ENCODE measurements around the gene MYRFL. TPM values are rescaled to one million over a fixed set of nuclear protein-coding genes. Genes with fewer than 3 reads are reported as not detected.

Gene MYRFL
- total RNA-seq, 2 donors from 2014 or later, result not detected

DNA sequence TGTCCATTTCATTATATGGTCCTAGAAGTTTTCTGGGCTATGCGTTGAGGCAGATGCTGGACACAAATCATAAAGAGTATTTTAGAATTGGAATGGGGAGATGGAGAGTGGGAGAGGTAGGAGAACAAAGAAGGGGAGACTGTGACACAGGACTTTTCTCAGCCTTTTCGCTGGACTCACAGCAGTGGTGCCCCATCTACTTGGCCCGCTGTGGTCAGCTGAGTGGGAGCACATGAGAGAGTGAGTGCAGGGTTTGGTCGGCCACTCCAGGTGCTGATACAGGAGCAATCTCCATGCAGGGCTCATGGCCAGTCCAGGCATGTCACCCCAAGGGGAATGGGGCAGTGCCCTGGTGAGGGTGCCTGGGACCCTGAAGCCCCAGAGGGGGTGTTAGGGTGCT is 109.0 kb downstream of the MYRFL start:
- H3K27ac Mint-ChIP-seq, result no peak overlapping the region
- no peak for ATAC-seq
- no peaks in the 10 kb centered on the region for H3K36me3 Mint-ChIP-seq
- no peaks in the 10 kb centered on the region for H3K9me3 Mint-ChIP-seq
- DNase-seq (ENCODE audit: low spot score in 2 of 2), result no peak

DNA sequence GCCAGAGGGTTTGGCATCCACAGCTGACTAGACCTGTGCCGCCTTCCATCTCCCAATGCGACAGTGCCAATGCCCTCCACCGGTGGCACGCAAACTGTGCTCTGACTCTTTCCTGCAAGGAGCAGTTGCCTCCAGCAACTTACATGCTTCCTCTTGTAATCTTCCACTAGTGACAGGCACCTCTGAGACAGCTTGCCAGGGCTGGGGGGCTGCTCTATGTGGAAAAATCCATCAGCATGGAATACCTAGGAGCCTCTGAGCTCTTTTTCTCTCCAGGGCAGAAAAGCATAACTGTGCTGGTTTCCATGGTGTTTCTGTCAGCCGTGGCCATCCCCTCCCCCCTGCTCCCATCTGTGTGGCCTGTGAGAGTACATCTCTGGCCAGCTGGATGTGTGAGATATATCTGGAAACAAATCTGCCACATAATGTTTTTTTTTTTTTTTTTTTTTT is 110.6 kb downstream of the MYRFL start:
- DNase-seq (ENCODE audit: low spot score in 2 of 2) (no peak), ATAC-seq (no peak)
- Mint-ChIP-seq H3K9me3 (no peaks in the 10 kb centered on the region), H3K36me3 (no peaks in the 10 kb centered on the region), H3K27ac (no peak overlapping the region)

DNA sequence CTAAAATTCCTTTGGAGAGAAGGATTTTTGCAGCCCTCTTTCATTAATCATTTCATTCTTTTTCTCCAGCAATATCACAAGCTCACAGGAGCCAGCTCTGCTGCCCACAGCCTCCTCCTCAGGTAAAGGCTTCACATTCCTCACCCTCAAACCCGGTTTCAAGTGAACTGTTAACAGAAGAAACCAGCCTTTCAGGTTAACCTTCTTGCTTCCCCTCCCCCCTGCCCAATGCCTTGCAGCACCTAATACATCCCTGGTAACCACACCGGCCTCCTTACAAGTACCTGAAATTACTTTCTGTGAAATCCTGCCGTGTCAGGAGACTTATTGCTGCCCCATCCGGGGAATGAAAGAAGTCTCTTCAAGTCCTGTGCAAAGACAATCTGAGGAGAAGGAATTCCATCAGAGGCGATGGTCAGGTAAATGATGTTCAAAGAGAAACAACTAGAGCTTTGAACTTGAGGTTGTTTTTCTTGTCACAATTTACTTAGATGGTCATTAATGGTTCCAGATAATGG is 111.2 kb downstream of the MYRFL start:
- H3K27ac Mint-ChIP-seq, result no peak overlapping the region
- ATAC-seq, result no peak
- no peak for DNase-seq (ENCODE audit: low spot score in 2 of 2)
- H3K36me3 Mint-ChIP-seq, result no peaks in the 10 kb centered on the region
- H3K9me3 Mint-ChIP-seq, result no peaks in the 10 kb centered on the region

DNA sequence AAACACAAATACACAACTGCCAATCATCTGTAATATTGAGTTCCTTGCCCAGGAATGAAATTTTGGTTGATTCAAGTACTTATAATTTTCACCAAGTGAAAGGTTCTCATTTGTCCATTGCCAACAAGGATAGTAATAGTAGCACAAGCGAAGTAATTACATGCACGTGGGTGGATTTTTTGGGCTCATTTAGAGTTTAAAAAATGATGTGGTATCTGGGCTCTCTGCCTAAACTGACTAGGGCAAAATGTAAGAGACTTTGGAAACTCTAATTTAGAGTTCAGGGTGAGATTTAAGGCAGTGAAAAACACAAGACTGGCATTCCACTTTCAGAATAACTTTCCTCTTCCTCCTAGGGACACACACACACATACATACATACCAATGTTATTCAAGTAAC is 111.7 kb downstream of the MYRFL start:
- Mint-ChIP-seq H3K36me3 (no peaks in the 10 kb centered on the region), H3K27ac (no peak overlapping the region), H3K9me3 (no peaks in the 10 kb centered on the region)
- DNase-seq (ENCODE audit: low spot score in 2 of 2) (no peak), ATAC-seq (no peak)

DNA sequence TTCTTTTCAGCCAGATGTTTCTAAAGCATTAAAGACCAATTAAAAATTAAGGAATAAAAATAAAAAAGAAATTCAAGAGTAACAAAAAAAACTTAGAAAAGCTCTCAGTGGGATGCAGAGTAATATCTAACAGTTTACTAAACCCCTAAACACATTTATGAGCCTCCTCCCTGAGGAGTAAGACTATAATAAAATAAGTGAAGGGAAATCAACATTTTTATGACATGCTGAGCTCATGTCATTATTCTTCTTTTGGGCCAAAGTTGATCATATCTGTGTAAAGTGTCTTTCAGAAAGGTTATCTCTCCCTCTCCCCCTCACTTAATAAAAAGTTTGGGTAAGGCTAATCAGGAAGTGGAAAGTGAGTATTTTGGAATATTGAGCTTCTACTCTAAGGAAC is 122.1 kb downstream of the MYRFL start:
- Mint-ChIP-seq H3K36me3 (no peaks in the 10 kb centered on the region), H3K27ac (no peak overlapping the region), H3K9me3 (no peaks in the 10 kb centered on the region)
- no peak for DNase-seq (ENCODE audit: low spot score in 2 of 2)
- no peak for ATAC-seq

DNA sequence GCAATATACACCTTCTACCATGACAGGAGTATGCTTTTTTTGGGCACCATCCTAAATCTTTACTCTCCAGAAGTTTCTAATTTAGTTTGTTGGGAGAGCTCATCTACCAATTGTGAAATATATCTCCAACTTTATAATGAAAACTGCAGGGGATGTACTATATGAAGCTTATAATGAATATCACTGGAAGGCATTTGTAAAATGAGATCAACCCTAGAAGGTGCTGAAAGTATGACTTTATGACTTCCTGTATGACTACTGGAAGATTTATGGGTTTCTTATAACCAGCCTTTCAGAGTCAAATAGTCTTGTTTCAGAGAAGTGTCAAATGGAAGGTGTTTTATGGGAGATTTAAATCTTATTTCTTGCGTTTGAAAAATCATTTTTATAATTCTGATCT is 122.9 kb downstream of the MYRFL start:
- Mint-ChIP-seq H3K36me3 (no peaks in the 10 kb centered on the region), H3K9me3 (no peaks in the 10 kb centered on the region), H3K27ac (no peak overlapping the region)
- DNase-seq (ENCODE audit: low spot score in 2 of 2) (no peak), ATAC-seq (no peak)

DNA sequence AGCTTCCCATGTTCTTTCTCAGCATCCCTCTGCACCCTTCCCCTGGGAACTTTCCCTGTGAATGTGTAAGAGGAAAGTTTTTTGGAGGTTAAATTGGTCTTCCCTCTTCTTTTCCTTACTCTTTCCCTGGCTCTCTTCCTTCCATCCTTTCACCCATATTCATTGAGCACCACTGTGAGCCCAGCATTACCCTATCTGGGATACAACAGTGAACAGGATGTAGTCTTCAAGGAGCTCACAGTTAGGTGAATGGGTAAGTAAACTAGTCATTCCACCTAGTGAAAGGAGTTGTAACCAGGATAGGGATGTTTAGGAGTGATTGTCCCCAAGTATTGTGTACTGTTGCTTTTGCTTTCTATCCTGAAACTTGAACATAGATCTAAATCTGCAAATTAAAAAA is 123.8 kb downstream of the MYRFL start:
- no peak for DNase-seq (ENCODE audit: low spot score in 2 of 2)
- no peaks in the 10 kb centered on the region for H3K36me3 Mint-ChIP-seq
- no peaks in the 10 kb centered on the region for H3K9me3 Mint-ChIP-seq
- H3K27ac Mint-ChIP-seq, result no peak overlapping the region
- no peak for ATAC-seq

DNA sequence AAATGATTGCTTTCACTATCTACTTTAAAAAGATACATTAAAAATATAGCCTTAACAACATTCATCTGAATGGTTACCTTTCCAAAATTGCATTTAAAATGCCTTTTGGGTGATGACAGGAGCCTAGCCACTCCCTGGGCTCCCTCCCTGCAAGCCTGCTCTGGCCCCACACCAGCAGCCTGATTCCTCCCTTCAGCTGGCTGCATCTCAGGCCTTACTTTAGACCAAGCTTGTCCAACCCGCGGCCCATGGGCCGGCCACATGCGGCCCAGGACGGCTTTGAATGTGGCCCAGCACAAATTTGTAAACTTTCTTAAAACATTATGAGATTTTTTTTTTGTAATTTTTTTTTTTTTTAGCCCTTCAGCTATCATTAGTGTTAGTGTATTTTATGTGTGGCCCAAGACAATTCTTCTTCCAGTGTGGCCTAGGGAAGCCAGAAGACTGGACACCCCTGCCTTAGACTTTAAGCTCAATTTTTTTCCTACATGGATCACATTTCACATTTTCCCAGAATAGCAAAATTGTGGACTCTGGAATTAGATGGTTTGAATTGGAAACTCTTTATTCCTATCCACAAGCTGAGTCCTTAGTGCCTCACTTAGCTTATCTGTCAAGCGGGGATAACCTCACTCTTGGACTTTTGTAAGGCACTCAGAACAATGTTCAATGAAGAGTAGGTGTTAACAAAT is 124.4 kb downstream of the MYRFL start:
- no peaks in the 10 kb centered on the region for H3K9me3 Mint-ChIP-seq
- no peak overlapping the region for H3K27ac Mint-ChIP-seq
- ATAC-seq (no peak), DNase-seq (ENCODE audit: low spot score in 2 of 2) (no peak)
- H3K36me3 Mint-ChIP-seq, result no peaks in the 10 kb centered on the region

DNA sequence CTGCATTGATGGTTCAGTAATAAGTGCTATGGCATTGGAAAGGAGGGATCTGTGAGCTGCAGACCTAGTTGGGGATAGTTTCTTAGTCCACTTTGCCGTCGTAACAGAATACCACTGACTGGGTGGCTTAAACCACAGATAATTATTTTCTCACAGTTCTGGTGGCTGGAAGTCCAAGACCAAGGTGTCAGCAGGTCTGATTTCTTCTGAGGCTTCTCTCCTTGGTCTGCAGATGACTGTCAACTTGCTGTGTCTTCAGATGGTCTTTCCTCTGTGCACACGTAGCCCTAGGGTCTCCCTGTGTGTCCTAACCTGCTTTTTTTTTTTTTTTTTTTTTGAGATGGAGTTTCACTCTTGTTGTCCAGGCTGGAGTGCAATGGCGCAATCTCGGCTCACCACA is 126.1 kb downstream of the MYRFL start:
- no peaks in the 10 kb centered on the region for H3K9me3 Mint-ChIP-seq
- no peak for DNase-seq (ENCODE audit: low spot score in 2 of 2)
- ATAC-seq, result no peak
- H3K36me3 Mint-ChIP-seq, result no peaks in the 10 kb centered on the region
- no peak overlapping the region for H3K27ac Mint-ChIP-seq

DNA sequence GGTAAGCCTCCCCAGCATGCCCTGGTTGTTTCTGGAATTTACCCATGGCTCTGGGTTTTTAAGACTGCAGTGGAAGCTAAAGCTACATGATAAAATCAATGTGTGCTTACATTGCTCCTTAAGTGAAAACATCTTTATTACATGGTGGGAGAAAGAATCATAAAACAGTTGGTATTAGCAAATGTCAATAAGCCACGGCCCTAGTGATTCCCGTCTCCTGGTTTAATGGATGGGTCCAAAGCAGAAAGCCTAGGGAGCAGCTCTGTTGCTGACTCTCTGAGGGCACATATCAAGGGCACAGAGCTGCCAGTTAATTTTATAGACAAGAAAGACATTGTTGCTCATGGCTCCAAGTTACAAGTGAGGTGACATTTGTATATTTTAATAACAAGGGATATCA is 127.9 kb downstream of the MYRFL start:
- no peak overlapping the region for H3K27ac Mint-ChIP-seq
- H3K36me3 Mint-ChIP-seq, result no peaks in the 10 kb centered on the region
- no peak for ATAC-seq
- no peak for DNase-seq (ENCODE audit: low spot score in 2 of 2)
- H3K9me3 Mint-ChIP-seq, result no peaks in the 10 kb centered on the region

DNA sequence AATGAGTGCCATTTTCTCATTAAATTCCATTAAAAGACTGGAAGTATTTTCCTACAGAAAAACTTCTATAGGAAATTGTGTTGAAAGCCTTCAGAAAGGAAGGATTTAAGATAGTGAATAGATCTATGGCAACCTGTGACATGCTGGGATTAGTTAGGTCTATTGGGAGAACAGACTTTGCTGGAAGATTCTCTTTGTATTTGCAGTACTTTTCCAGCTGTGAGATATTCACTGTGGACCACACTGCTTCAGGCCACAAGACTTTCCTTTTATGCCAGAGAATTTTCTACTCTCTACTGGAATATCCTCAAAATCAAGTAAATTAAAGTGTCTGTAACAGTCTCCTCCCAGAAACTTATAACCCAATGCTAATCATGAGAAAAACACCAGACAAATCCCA is 136.2 kb downstream of the MYRFL start:
- ATAC-seq (no peak), DNase-seq (ENCODE audit: low spot score in 2 of 2) (no peak)
- Mint-ChIP-seq H3K9me3 (no peaks in the 10 kb centered on the region), H3K27ac (no peak overlapping the region), H3K36me3 (no peaks in the 10 kb centered on the region)

DNA sequence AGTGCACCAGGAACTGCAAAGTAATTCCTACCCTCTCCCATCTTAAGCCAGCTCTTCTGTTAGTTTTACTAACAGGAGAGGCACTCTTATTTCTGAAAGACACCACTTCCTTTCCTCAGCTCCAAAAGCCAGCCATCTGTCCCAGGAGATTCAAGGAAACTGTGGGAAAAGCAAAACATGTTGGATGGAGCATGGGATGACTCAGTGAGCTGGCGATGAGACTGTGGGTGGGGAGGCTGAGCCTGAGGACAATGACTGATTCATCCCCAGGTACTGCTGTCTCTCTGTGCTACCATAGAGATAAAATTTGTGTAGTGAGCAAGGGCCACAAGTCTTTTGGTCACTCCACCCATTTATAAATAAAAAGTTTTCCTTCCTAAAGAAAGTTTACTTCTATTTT is 141.4 kb downstream of the MYRFL start:
- no peaks in the 10 kb centered on the region for H3K9me3 Mint-ChIP-seq
- no peaks in the 10 kb centered on the region for H3K36me3 Mint-ChIP-seq
- DNase-seq (ENCODE audit: low spot score in 2 of 2) (no peak), ATAC-seq (no peak)
- H3K27ac Mint-ChIP-seq, result no peak overlapping the region

DNA sequence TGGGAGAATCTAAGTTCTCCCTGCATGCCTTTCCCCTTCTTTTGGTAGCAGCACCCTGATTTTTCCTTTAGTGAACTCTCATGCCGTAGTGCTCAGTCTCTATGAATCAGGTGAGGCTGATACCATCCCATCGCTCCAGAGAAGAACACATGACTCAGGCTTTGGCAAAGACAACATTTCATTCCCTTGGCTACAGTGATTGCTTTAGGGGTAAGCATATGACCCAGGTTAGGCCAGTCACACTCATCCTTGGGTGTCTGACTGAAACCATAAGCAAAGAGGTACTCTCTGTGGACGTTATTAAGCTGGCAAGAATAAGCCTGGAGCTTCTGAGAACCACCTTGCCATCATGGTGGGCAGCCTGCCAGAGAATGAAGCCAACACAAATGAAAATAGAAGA is 141.8 kb downstream of the MYRFL start:
- Mint-ChIP-seq H3K9me3 (no peaks in the 10 kb centered on the region), H3K36me3 (no peaks in the 10 kb centered on the region), H3K27ac (no peak overlapping the region)
- DNase-seq (ENCODE audit: low spot score in 2 of 2) (no peak), ATAC-seq (no peak)

DNA sequence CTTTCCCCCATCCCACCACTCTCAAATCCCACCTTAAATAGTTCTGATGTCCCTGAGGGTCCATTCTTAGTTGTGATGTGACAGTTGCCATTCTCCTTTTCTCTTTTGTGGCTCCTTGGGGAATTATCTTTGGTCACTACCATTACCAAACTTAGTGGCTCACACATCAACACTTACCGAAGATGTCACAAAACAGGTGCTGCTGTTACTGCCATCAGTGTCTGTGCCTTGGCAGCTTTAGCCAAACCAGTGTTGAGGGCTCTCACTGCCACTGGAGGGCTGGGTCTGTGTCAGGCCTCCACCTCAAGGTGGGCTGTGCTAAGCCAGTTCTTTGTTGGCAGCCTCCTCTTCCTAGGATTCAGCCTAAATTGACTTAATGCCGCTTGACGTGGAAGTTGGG is 144.0 kb downstream of the MYRFL start:
- Mint-ChIP-seq H3K9me3 (no peaks in the 10 kb centered on the region), H3K27ac (no peak overlapping the region), H3K36me3 (no peaks in the 10 kb centered on the region)
- no peak for ATAC-seq
- DNase-seq (ENCODE audit: low spot score in 2 of 2), result no peak

DNA sequence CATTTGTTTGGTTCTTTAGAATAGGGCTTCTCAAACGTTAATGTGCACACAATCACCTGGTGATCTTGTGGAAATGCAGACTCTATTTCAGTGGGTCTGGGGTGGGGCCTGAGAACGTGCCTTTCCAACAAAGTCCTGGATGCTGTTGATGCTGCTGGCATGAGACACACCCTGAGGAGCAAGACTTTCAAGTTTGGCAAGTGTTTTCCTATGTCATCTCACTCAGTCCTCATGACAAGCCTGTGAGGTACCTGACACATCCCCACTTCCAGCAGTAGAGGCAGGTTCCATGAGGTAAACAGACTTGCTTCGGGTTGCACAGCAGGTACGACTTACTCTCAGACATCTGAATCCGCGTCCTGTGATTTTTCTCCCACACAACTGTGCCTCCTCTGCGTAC is 147.1 kb downstream of the MYRFL start:
- no peak for ATAC-seq
- no peaks in the 10 kb centered on the region for H3K36me3 Mint-ChIP-seq
- no peak for DNase-seq (ENCODE audit: low spot score in 2 of 2)
- no peak overlapping the region for H3K27ac Mint-ChIP-seq
- no peaks in the 10 kb centered on the region for H3K9me3 Mint-ChIP-seq

DNA sequence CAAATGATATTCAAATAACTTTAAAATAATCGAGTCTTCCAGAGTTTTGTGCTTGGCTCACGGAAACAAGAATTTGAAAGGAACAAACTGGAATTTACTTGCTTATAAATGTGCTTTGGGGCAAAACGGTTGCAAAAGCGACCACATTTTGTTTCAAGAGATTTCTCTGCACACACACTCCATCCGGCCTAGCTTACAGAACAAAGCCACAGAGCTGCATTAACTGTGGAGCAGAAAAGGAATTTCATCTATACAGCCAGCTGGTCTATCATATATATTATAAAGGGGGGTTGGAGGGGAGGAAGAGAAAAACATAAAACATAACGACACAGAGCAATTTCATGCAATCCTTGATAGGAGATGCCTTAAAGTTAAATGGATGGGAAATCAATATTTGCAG is 153.0 kb downstream of the MYRFL start:
- H3K9me3 Mint-ChIP-seq, result no peaks in the 10 kb centered on the region
- no peak for DNase-seq (ENCODE audit: low spot score in 2 of 2)
- no peak for ATAC-seq
- no peaks in the 10 kb centered on the region for H3K36me3 Mint-ChIP-seq
- H3K27ac Mint-ChIP-seq, result no peak overlapping the region

DNA sequence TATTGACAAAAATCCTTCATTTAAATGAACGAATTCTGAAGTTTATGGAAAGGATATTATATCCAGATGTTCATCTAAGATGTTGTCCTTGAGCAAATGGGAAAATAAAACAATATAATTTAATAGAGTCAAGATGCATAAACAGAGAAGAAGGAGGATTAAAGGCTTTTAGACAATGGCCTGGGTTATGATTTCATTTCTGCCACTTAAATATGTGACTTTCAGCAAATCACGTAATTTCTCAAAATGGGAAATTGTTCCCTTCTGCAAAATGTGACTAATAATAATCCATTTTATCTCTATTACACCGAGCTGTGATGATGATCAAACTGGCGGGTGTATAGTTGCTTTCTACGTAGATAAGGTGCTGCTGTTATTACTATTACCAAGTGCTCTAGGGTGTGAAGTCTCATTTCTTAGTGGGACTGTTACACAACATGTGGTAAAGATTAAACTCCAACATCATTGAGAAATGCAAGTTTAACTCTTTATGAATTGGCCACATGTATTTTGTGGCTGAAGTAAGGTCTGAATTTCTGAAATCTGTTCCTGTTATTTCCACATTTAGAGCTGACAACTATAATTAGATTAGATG is 157.0 kb downstream of the MYRFL start:
- DNase-seq (ENCODE audit: low spot score in 2 of 2) (no peak), ATAC-seq (no peak)
- Mint-ChIP-seq H3K27ac (no peak overlapping the region), H3K9me3 (peaks cover 0 to 3% of the 10 kb centered on the region in 2 donors), H3K36me3 (no peaks in the 10 kb centered on the region)

DNA sequence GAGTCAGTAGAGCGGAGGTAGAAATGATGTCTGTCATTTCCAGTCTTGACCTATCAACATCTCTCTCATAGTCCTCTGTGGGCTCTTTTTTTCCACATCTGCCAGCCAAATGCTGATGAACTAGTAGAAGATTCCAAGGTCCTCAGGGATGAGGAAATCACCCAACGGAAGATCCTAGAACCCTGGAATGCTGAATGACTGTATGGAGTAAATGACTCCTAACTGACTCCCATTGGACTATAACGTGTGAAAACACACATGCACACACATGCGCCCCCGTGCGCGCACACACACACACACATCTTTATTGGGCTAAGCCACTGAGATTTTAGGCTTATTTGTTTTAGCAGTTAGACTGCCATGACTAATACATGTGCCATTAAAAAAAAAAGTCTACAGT is 159.2 kb downstream of the MYRFL start:
- H3K27ac Mint-ChIP-seq, result no peak overlapping the region
- no peak for DNase-seq (ENCODE audit: low spot score in 2 of 2)

More for the DNA sequence above, 159.2 kb downstream of the MYRFL start:
- no peaks in the 10 kb centered on the region for H3K36me3 Mint-ChIP-seq
- no peak for ATAC-seq
- H3K9me3 Mint-ChIP-seq, result peaks cover 0 to 3% of the 10 kb centered on the region in 2 donors

Measured in activated naive CD4-positive, alpha-beta T cell treated with anti-CD3 and anti-CD28 coated beads, Interleukin-2, amount 50 U/mL, for 72 hours (primary cell).